H1 (cell line): ENCODE measurements around the gene CAP1. TPM values are rescaled to one million over a fixed set of nuclear protein-coding genes. Genes with fewer than 3 reads are reported as not detected.

Experiments
- CTCF ChIA-PET: fragments of 300-600 bp; sonication (Branson Sonifier 250); formaldehyde crosslinking; loops from one replicate; lab custom pipeline; 2021; ENCODE audit not compliant: partially characterized antibody; lab: Charles Lee
- POLR2A ChIA-PET: fragments of 300-600 bp; sonication (Branson Sonifier 250); formaldehyde crosslinking; loops from one replicate; lab custom pipeline; 2021; ENCODE audit warnings: inconsistent platforms; ENCODE audit not compliant: partially characterized antibody; lab: Charles Lee
- DNase-seq, 2 experiments: peaks; one replicate each; pipeline versions ENCODE4 v3.0.0 to v3.0.0-alpha.2; 2010 to 2022; ENCODE audit warnings: low spot score in 2 of 2, low read depth in 1 of 2, mixed read lengths in 1 of 2
- FAIRE-seq: peaks from 2 replicates; lab custom pipeline; 2011; peaks lifted over from hg19 to GRCh38; lab: Jason Lieb, UNC
- H2AFZ ChIP-seq: 2 replicates; pipeline ENCODE4 v1.8.1; 2012; ENCODE audit warnings: low read length, inconsistent platforms
- H2AK5ac ChIP-seq: 2 replicates; pipeline ENCODE4 v1.6.1; 2013; ENCODE audit warnings: low read depth, low read length
- H2BK120ac ChIP-seq: replicated peaks from 2 replicates; pipeline ENCODE3; 2013; ENCODE audit warnings: low read depth, low read length, inconsistent platforms
- H2BK12ac ChIP-seq: 2 replicates; pipeline ENCODE4 v1.6.1; 2013; ENCODE audit warnings: low read depth, low read length
- H2BK15ac ChIP-seq: 2 replicates; pipeline ENCODE4 v1.6.1; 2013; ENCODE audit warnings: low read length
- H2BK20ac ChIP-seq: 2 replicates; pipeline ENCODE4 v1.6.1; 2013; ENCODE audit warnings: low read length
- H2BK5ac ChIP-seq: 2 replicates; pipeline ENCODE4 v1.6.1; 2013; ENCODE audit warnings: low read depth, low read length
- H3K14ac ChIP-seq: 2 replicates; pipeline ENCODE4 v1.6.1; 2013; ENCODE audit warnings: inconsistent platforms; ENCODE audit not compliant: insufficient read length
- H3K18ac ChIP-seq: 2 replicates; pipeline ENCODE4 v1.6.1; 2013; ENCODE audit warnings: low read length; ENCODE audit errors: extremely low read depth
- H3K23ac ChIP-seq: 2 replicates; pipeline ENCODE4 v1.6.1; 2013; ENCODE audit warnings: inconsistent platforms; ENCODE audit not compliant: insufficient read length
- H3K23me2 ChIP-seq: 2 replicates; pipeline ENCODE4 v1.6.1; 2013; ENCODE audit warnings: low read depth, low read length
- H3K27ac ChIP-seq: 2 replicates; pipeline ENCODE4 v1.6.1; 2011; ENCODE audit warnings: low read depth, low read length, inconsistent platforms
- H3K27me3 ChIP-seq, 4 experiments: replicated peaks in 1 of 4; 1 replicate in 1 of 4; 2 replicates in 3 of 4; pipeline versions ENCODE4 v1.6.1 to v1.8.1; 2011 to 2013; ENCODE audit warnings: low read length in 3 of 4, mild to moderate bottlenecking in 3 of 4, inconsistent platforms in 2 of 4, mixed read lengths in 2 of 4, moderate library complexity in 1 of 4; ENCODE audit not compliant: control insufficient read depth in 3 of 4, insufficient read depth in 3 of 4; ENCODE audit errors: extremely low read depth in 1 of 4
- H3K36me3 ChIP-seq, 4 experiments: 2 replicates each; pipeline versions ENCODE4 v1.6.1 to v1.8.1; 2011 to 2013; ENCODE audit warnings: mild to moderate bottlenecking in 4 of 4, low read length in 3 of 4, moderate library complexity in 2 of 4, control low read depth in 1 of 4, inconsistent platforms in 1 of 4; ENCODE audit not compliant: insufficient read depth in 4 of 4, control insufficient read depth in 2 of 4
- H3K4ac ChIP-seq: replicated peaks from 2 replicates; pipeline ENCODE3; 2013; ENCODE audit warnings: low read length, low read depth, mixed read lengths, inconsistent platforms; ENCODE audit not compliant: insufficient read length
- H3K4me1 ChIP-seq, 4 experiments: replicated peaks in 1 of 4; 1 replicate in 1 of 4; 2 replicates in 3 of 4; pipeline versions ENCODE4 v1.6.1 to v1.8.1; 2011 to 2013; ENCODE audit warnings: low read length in 3 of 4, inconsistent platforms in 2 of 4, mixed read lengths in 1 of 4; ENCODE audit not compliant: insufficient read depth in 4 of 4, control insufficient read depth in 3 of 4
- H3K4me2 ChIP-seq, 2 experiments: 2 replicates each; pipeline versions ENCODE4 v1.6.1 to v1.8.1; 2011 to 2013; ENCODE audit warnings: low read depth in 2 of 2, low read length in 2 of 2, control low read depth in 1 of 2, inconsistent platforms in 1 of 2, mild to moderate bottlenecking in 1 of 2; ENCODE audit not compliant: insufficient read depth in 1 of 2
- H3K4me3 ChIP-seq, 4 experiments: fragments of 200-600, 300-600 bp in 1 of 4; sonication (generic), shearing (Covaris generic), sonication (Bioruptor Twin) in 1 of 4; 2 replicates each; pipeline versions ENCODE4 v1.5.1 to v1.8.1; 2011 to 2016; ENCODE audit warnings: low read length in 4 of 4, low read depth in 3 of 4, control low read depth in 2 of 4, inconsistent platforms in 2 of 4, mild to moderate bottlenecking in 2 of 4, mixed read lengths in 1 of 4, moderate library complexity in 1 of 4; ENCODE audit not compliant: insufficient read depth in 2 of 4; ENCODE audit errors: extremely low read depth in 1 of 4
- H3K56ac ChIP-seq: replicated peaks from 2 replicates; pipeline ENCODE3; 2013; ENCODE audit warnings: low read depth, mild to moderate bottlenecking, mixed read lengths, low read length, inconsistent platforms; ENCODE audit not compliant: insufficient read length
- H3K79me1 ChIP-seq: 2 replicates; pipeline ENCODE4 v1.6.1; 2013; ENCODE audit warnings: low read depth, low read length, control low read depth
- H3K79me2 ChIP-seq, 2 experiments: 2 replicates each; pipeline versions ENCODE4 v1.6.1 to v1.8.1; 2012 to 2013; ENCODE audit warnings: low read length in 2 of 2, mild to moderate bottlenecking in 2 of 2, inconsistent platforms in 1 of 2; ENCODE audit not compliant: insufficient read depth in 2 of 2, control insufficient read depth in 1 of 2
- H3K9ac ChIP-seq, 4 experiments: replicated peaks in 1 of 4; 1 replicate in 1 of 4; 2 replicates in 3 of 4; pipeline versions ENCODE4 v1.6.1 to v1.8.1; 2011 to 2013; ENCODE audit warnings: low read depth in 3 of 4, low read length in 3 of 4, control low read depth in 2 of 4, mild to moderate bottlenecking in 2 of 4, moderate library complexity in 2 of 4, inconsistent platforms in 1 of 4; ENCODE audit errors: extremely low read depth in 1 of 4
- H3K9me3 ChIP-seq, 2 experiments: 2 replicates each; pipeline versions ENCODE4 v1.6.1 to v1.8.1; 2012 to 2013; ENCODE audit warnings: mild to moderate bottlenecking in 2 of 2, moderate library complexity in 2 of 2, control low read depth in 1 of 2, inconsistent platforms in 1 of 2, low read depth in 1 of 2, low read length in 1 of 2, mixed read lengths in 1 of 2; ENCODE audit not compliant: insufficient read depth in 2 of 2
- H4K20me1 ChIP-seq, 2 experiments: replicated peaks in 1 of 2; 2 replicates each; pipeline versions ENCODE3 to v1.8.1; 2011 to 2013; ENCODE audit warnings: inconsistent platforms in 2 of 2, low read length in 2 of 2, mild to moderate bottlenecking in 1 of 2; ENCODE audit not compliant: insufficient read depth in 2 of 2, control insufficient read depth in 1 of 2
- H4K5ac ChIP-seq: 2 replicates; pipeline ENCODE4 v1.6.1; 2013; ENCODE audit warnings: low read length, low read depth, mixed read lengths, inconsistent platforms; ENCODE audit not compliant: insufficient read length
- H4K8ac ChIP-seq: 2 replicates; pipeline ENCODE4 v1.8.0; 2013; ENCODE audit warnings: mild to moderate bottlenecking, moderate library complexity, low read length, inconsistent platforms; ENCODE audit not compliant: insufficient read depth; ENCODE audit errors: extremely low read depth
- H4K91ac ChIP-seq: replicated peaks from 2 replicates; pipeline ENCODE3; 2013; ENCODE audit warnings: low read length, mixed read lengths, inconsistent platforms; ENCODE audit not compliant: insufficient read length
- NRF1 ChIP-seq: IDR thresholded peaks from 2 replicates; pipeline ENCODE4 v1.6.1; 2011; ENCODE audit warnings: mild to moderate bottlenecking, low read depth, low read length, improper control_type of control experiment
- RAD21 ChIP-seq, 2 experiments: IDR thresholded peaks in 1 of 2; conservative IDR thresholded peaks in 1 of 2; 2 replicates each; pipeline ENCODE4 v1.6.1; 2011; ENCODE audit warnings: low read depth in 2 of 2, low read length in 2 of 2, improper control_type of control experiment in 1 of 2, inconsistent platforms in 1 of 2, mild to moderate bottlenecking in 1 of 2, moderate library complexity in 1 of 2
- RFX5 ChIP-seq: IDR thresholded peaks from 2 replicates; pipeline ENCODE4 v1.6.1; 2011; ENCODE audit warnings: low read depth, low read length, improper control_type of control experiment, borderline replicate concordance
- WGBS, 2 experiments: shearing (Covaris generic) in 1 of 2; methylation state at CpG; one replicate each; pipeline versions ENCODE4 v1.1.6 to v1.1.7; 2013 to 2015; ENCODE audit warnings: low lambda C conversion rate in 2 of 2, mixed read lengths in 2 of 2, inconsistent platforms in 1 of 2, low coverage in 1 of 2, missing lambda C conversion rate in 1 of 2; ENCODE audit not compliant: insufficient replicate concordance in 2 of 2, insufficient coverage in 1 of 2, insufficient read length in 1 of 2; ENCODE audit errors: extremely low coverage in 1 of 2, missing lambda C conversion rate in 1 of 2; 5-methylcytosine and 5-hydroxymethylcytosine counted together
- polyA plus RNA-seq, 7 experiments: library from polyadenylated mRNA; depleted of rRNA in 3 of 7; stranded (reverse) in 5 of 7; unstranded in 2 of 7; fragments of >200 nt in 5 of 7; fragments of 200-250 nt in 2 of 7; gene quantifications; 1 replicate in 5 of 7; 2 replicates in 1 of 7; 4 replicates in 1 of 7; pipeline versions ENCODE4 v1.2.1 to v1.2.3, GENCODE V29; 2011 to 2013; ENCODE audit warnings: missing spikeins in 2 of 7, mixed read lengths in 2 of 7
- total RNA-seq: library from RNA; stranded (reverse); fragmentation: NEBNext Ultra II Directional; extraction: Animal tissue kit (Norgen Biotek cat#: 25700); gene quantifications from 2 replicates; pipeline ENCODE4 v1.2.1, GENCODE V29; 2021

The CAP1 gene
- total and polyA plus RNA-seq, 2 of the 8 experiments (the other 6 are each of a cell fraction or from before 2014, with no cell fraction given): 140 to 295 TPM

DNA sequence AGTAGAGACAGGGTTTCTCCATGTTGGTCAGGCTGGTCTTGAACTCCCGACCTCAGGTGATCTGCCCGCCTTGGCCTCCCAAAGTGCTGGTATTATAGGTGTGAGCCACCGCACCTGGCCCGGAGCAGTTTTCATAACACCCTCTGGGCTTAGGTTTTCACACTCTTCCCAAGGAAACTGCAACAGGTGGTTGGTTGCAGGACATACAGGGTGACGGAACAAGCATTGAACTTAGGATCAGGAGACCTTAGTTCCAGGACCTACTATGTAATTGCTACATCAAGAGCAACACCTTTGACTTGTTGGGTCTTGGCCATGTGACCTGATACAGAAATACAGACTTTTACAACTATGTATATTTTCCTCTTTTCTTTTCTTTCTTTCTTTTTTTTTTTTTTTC is 47.6 kb upstream of the CAP1 start:
- Histone ChIP-seq H2BK120ac (no peak overlapping the region), H3K23ac (no peak overlapping the region), H4K5ac (no peak overlapping the region), H3K9me3 (no peaks in the 10 kb centered on the region), H4K8ac (no peak overlapping the region), H3K56ac (no peak overlapping the region), H4K20me1 (no peaks in the 10 kb centered on the region), H3K18ac (no peak overlapping the region), H3K4me1 (0 out of 7 replicates have a peak, but pooled peaks cover 0 to 2% (median 1%) of the 10 kb centered on the region in 4 experiments), H3K27ac (no peak overlapping the region), H3K79me2 (no peaks in the 10 kb centered on the region), H2AFZ (no peak overlapping the region), H4K91ac (no peak overlapping the region), H2BK12ac (no peak overlapping the region), H3K27me3 (no peaks in the 10 kb centered on the region), H3K4ac (no peak overlapping the region), H2BK5ac (no peak overlapping the region), H2AK5ac (no peak overlapping the region), H3K36me3 (no peaks in the 10 kb centered on the region), H3K79me1 (no peaks in the 10 kb centered on the region), H2BK20ac (no peak overlapping the region), H2BK15ac (no peak overlapping the region), H3K4me2 (no peak overlapping the region), H3K9ac (no peak overlapping the region), H3K14ac (no peak overlapping the region), H3K23me2 (no peaks in the 10 kb centered on the region), H3K4me3 (no peak overlapping the region)
- no peak for DNase-seq
- FAIRE-seq: no peak
- ChIA-PET POLR2A (no interaction called here), CTCF (no interaction called here)
- 91% methylated on average over 5 of the region's 5 CpGs; no CpG with 5 or more reads in 1 of the 2 experiments for WGBS, 2 experiments
- TF ChIP-seq RAD21 (IDR thresholded peaks at IDR 0.05 in 1 of 2, conservative IDR thresholded peaks at IDR 0.05 in 1 of 2; ENCODE audit: low read depth in 2 of 2, low read length in 2 of 2) (no peak), RFX5 (no peak), NRF1 (no peak)
